H7 (cell line): ENCODE data around the gene OSBPL9. TPM values are rescaled to one million over a fixed set of nuclear protein-coding genes. Genes with fewer than 3 reads are reported as not detected.
"Not testable (repeated sequence)": the region's sequence is repeated elsewhere in the genome, so short reads cannot be mapped to it uniquely, and the experiment has no call there.

Experiments
- DNase-seq: peaks from one replicate; pipeline ENCODE4 v3.0.0; 2012
- H3K27me3 ChIP-seq: 2 replicates; pipeline ENCODE4 v1.6.0; 2011; ENCODE audit warnings: mild to moderate bottlenecking, low read length; ENCODE audit not compliant: control insufficient read depth, insufficient read depth
- H3K36me3 ChIP-seq: replicated peaks from 2 replicates; pipeline ENCODE4 v1.5.1; 2011; ENCODE audit warnings: low read length; ENCODE audit not compliant: control insufficient read depth, insufficient read depth
- H3K4me3 ChIP-seq: 2 replicates; pipeline ENCODE4 v1.5.1; 2011; ENCODE audit warnings: low read depth, mild to moderate bottlenecking, control low read depth, low read length, moderate library complexity; ENCODE audit not compliant: insufficient read depth
- total RNA-seq: library from RNA; depleted of rRNA; stranded (reverse); fragments of >200 nt; shearing (Covaris generic); gene quantifications from 2 replicates; pipeline ENCODE4 v1.2.3, GENCODE V29; 2014

Gene OSBPL9
- total RNA-seq, 1 experiment from 2014 or later, result 87.4 TPM

DNA sequence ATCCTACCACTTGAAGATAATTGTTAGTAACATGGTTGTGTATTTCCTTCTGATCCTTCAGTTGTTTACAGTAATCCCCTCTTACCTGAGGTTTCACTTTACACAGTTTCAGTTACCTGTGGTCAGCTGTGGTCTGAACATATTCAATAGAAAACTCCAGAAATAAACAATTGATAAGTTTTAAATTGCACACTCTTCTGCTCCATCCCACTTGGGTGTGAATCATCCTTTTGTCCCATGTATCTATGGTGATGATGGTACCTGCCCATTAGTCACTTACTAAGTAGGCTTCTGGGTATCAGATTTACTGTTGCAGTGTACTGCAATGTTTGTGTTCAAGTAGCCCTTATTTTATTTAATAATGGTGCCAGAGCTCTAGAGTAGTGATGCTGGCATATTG, 62.5 kb downstream of the OSBPL9 start:
- Histone ChIP-seq H3K36me3 (no peaks in the 10 kb centered on the region), H3K27me3 (no peaks in the 10 kb centered on the region), H3K4me3 (no peak overlapping the region)
- no peak for DNase-seq

DNA sequence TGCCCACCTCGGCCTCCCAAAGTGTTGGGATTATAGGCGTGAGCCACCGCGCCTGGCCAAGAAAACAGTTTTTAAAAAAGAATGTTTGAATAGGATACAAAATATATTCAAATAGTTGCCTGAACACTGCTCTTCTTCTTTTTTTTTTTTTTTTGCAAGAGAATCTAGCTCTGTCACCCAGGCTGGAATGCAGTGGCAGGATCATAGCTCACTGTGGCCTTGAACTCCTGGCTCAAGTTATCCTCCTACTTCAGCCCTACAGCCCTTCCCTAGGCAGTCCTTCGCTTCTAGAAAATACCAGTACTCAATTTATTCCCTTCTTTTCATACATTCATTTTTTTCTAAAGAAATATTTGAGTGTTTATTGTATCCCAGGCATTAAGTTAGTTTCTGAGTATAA, 67.9 kb downstream of the OSBPL9 start:
- no peak for DNase-seq
- Histone ChIP-seq H3K27me3 (no peaks in the 10 kb centered on the region), H3K36me3 (no peaks in the 10 kb centered on the region)

DNA sequence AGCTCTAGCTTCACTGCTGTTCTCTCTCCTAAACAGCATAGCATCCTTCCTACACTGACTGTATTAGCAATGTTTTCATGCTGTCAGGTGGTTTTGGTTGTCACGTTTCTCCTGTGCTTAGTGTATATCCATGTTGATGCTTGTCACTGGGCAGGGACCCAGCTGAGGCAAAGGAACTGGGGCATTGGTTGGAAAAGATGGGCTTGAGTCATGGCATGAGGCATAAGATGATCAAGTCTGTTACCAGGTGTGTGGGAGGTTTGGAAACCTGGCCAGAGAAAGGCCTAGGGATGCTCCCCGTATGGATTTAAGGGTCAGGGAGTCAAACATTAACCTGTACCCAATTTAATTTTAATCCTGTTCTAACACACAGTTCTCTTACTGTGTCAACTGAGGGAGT, 69.6 kb downstream of the OSBPL9 start:
- Histone ChIP-seq H3K27me3 (no peaks in the 10 kb centered on the region), H3K36me3 (no peaks in the 10 kb centered on the region), H3K4me3 (no peak overlapping the region)
- no peak for DNase-seq

More for the DNA sequence above, 67.9 kb downstream of the OSBPL9 start:
- H3K4me3 ChIP-seq, result no peak overlapping the region

DNA sequence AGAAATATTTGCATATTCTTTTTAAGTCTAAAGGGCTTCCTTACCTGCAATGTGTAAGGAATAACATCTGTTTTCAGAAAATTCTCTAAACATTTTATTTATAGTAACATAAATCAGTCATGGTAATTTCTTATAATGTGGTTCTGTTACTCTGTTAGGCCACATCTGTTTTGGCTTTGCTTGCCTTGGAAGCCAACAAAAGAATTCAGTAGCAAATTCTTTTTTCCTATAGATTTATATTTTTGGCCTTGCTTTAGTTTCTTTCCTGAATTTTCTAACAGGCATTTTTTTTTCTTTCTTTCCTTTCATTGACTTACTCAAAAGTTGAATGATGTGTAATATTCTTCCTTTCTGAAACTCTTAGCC, 72.2 kb downstream of the OSBPL9 start:
- no peak overlapping the region for H3K4me3 ChIP-seq
- no peaks in the 10 kb centered on the region for H3K36me3 ChIP-seq
- no peak for DNase-seq
- no peaks in the 10 kb centered on the region for H3K27me3 ChIP-seq

DNA sequence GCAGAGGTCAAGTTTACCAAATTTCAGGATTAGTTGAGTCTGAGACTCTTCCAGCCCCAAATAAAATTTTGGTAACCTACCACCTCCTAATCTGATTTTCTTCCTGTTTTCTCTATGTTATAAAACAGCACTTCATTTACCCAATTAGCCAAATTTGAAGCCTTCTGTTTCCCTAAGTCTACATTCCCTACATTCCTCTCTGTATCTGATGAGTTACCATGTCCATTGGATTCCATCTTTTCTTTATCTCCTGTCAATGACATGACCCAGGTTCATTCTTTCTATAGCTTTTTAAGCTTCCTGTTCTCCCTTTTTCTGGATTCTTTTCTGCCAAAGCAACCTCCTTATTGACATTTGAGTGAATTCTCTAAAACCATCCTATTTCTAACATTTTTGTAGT, 72.8 kb downstream of the OSBPL9 start:
- DNase-seq, result no peak
- H3K36me3 ChIP-seq, result no peaks in the 10 kb centered on the region

DNA sequence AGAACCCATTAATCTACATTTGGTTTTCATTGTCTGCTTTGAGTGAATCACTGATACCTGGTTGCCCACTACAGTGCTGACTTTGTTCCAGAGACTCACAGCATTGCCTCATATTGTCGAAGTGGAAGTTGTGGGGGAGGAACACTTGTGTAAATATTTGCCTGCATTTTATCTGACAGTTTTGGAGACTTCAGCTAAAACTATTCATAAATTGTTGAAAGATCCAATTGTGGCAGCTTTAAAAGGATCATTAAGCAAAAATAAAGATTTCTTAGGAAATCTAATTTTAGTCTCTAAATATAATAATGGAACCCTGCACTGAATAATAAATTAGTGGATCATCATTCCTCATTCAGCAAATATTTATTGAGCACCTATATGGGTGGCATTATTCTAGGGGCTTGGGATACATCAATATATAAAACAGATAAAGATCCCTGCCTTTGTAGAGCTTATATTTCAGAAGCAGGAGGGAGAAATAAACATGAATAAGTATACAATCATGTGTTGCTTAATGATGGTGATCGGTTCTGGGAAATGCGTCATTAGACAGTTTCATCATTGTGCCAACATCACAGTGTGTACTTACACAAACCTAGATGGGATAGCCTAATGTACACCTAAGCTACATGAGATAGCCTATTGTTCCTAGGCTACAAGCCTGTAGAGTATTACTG, 73.5 kb downstream of the OSBPL9 start:
- no peak overlapping the region for H3K4me3 ChIP-seq
- DNase-seq, result no peak
- no peaks in the 10 kb centered on the region for H3K36me3 ChIP-seq
- H3K27me3 ChIP-seq, result no peaks in the 10 kb centered on the region

More for the DNA sequence above, 72.8 kb downstream of the OSBPL9 start:
- Histone ChIP-seq H3K4me3 (no peak overlapping the region), H3K27me3 (no peaks in the 10 kb centered on the region)

DNA sequence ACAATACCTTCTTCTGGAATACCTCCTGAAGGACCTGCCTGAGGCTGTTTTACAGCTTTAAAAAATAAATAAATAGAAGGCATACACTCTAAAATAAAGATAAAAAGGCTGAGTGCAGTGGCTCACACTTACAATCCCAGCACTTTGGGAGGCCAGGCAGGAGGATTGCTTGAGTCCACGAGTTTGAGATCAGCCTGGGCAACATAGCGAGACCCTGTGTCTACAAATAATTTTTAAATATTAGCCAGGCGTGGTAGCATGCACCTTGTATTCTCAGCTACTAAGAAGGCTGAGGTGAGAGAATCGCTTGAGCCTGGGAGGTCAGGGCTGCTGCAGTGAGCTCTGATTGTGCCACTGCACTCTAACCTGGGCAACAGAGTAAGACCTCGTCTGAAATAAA, 75.0 kb downstream of the OSBPL9 start:
- no peak for DNase-seq
- Histone ChIP-seq H3K4me3 (no peak overlapping the region), H3K27me3 (no peaks in the 10 kb centered on the region), H3K36me3 (no peaks in the 10 kb centered on the region)

DNA sequence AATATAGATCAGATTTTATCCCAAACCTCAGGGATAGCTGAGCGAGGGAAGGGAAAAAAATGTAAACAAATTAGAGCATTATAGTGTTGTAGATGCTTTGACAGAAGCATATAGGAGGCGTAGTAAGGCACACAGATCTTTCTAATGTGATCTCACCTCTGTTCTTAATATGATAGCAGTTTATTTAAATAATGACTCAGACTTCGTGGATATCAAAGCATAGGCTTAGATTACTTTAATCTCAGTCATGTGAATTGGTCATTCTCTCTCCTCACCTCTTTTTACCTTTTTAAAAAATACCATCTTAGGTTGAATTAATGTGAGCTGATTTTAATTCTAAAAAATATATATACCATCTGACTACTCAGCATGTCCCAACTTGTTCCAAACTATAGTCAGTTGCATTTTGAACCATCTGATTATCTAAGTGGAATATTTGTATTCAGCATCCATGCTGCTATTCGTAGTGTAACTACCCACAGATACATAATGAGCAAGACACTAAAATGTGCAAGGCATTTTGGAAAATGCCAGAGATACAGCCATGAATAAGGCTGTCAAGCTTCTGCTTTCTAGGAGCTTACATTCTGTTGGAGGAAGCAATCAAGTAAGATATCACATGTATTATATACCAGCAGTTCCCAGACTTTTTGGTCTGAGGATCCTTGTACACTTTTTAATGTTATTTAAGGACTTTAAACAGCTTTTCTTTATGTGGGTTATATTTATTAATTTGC, 76.7 kb downstream of the OSBPL9 start:
- DNase-seq, result no peak
- Histone ChIP-seq H3K36me3 (no peaks in the 10 kb centered on the region), H3K4me3 (no peak overlapping the region), H3K27me3 (no peaks in the 10 kb centered on the region)

DNA sequence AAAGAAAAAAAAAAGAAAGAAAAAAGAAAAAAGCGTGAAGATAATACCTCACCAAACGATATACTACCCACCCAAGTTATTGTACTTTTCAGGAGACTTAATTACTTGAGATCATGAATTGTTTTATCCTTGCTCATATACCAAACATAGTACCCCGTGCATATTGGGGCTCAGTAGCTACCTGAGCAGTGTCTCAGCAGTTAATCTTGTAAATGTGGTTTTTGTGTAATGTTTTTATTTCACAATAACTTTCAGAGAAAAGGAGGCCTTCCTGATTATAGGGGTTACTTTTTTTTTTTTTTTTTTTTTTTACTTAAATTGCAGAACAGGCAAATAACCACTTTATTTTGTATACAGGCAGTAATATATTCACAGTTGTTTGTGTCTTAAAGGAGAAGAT, 80.3 kb downstream of the OSBPL9 start:
- H3K27me3 ChIP-seq, result no peaks in the 10 kb centered on the region
- no peaks in the 10 kb centered on the region for H3K36me3 ChIP-seq
- no peak overlapping the region for H3K4me3 ChIP-seq
- DNase-seq, result no peak

DNA sequence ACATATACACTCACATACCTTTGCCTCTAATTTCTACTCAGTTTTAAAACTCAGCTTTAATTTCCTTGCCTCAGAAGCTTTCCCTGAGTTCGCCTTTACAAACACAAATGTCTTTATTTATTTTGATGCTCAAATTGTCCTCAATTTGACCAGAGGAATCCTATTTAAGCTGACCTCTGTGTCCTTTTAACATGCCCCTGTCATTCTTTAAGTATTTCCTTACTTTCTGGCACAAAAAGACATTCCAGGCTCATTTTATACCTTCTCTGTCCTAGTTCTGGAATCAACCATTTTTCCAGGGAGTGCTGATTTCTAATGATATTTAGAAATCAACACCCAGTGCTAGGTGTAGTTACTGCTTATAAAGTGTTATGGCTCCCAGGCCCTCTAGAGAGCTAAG, 82.5 kb downstream of the OSBPL9 start:
- H3K36me3 ChIP-seq, result no peaks in the 10 kb centered on the region

DNA sequence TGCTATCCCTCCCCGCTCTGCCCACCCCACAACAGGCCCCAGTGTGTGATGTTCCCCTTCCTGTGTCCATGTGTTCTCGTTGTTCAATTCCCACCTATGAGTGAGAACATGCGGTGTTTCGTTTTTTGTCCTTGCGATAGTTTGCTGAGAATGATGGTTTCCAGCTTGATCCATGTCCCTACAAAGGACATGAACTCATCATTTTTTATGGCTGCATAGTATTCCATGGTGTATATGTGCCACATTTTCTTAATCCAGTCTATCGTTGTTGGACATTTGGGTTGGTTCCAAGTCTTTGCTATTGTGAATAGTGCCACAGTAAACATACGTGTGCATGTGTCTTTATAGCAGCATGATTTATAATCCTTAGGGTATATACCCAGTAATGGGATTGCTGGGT, 84.9 kb downstream of the OSBPL9 start:
- not testable (repeated sequence) for H3K36me3 ChIP-seq, DNase-seq, H3K27me3 ChIP-seq, H3K4me3 ChIP-seq

More for the DNA sequence above, 82.5 kb downstream of the OSBPL9 start:
- Histone ChIP-seq H3K27me3 (no peaks in the 10 kb centered on the region), H3K4me3 (no peak overlapping the region)
- DNase-seq, result no peak

DNA sequence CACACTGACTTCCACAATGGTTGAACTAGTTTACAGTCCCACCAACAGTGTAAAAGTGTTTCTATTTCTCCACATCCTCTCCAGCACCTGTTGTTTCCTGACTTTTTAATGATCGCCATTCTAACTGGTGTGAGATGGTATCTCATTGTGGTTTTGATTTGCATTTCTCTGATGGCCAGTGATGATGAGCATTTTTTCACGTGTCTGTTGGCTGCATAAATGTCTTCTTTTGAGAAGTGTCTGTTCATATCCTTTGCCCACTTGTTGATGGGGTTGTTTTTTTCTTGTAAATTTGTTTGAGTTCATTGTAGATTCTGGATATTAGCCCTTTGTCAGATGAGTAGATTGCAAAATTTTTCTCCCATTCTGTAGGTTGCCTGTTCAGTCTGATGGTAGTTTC, 85.3 kb downstream of the OSBPL9 start:
- H3K27me3 ChIP-seq, H3K4me3 ChIP-seq, DNase-seq, H3K36me3 ChIP-seq: not testable (repeated sequence)

DNA sequence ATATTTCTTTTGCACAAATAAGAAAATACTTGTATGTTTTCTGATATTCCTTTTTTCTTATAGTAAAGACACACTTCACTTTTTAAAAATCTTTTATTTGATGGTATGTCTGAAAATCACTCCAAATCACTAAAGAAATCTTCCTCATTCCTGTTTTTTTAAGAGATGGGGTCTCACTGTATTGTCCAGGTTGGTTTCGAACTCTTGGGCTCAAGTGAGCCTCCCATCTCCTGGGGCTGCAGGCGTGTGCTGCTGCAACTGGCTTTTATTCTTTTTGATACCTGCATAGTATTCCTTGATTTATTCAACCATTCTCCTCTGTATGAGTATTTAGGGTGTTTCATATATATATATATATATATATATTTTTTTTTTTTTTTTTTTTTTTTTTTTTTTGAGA, 88.1 kb downstream of the OSBPL9 start:
- DNase-seq, result no peak
- H3K36me3 ChIP-seq, result no peaks in the 10 kb centered on the region
- H3K4me3 ChIP-seq, result no peak overlapping the region
- H3K27me3 ChIP-seq, result no peaks in the 10 kb centered on the region

DNA sequence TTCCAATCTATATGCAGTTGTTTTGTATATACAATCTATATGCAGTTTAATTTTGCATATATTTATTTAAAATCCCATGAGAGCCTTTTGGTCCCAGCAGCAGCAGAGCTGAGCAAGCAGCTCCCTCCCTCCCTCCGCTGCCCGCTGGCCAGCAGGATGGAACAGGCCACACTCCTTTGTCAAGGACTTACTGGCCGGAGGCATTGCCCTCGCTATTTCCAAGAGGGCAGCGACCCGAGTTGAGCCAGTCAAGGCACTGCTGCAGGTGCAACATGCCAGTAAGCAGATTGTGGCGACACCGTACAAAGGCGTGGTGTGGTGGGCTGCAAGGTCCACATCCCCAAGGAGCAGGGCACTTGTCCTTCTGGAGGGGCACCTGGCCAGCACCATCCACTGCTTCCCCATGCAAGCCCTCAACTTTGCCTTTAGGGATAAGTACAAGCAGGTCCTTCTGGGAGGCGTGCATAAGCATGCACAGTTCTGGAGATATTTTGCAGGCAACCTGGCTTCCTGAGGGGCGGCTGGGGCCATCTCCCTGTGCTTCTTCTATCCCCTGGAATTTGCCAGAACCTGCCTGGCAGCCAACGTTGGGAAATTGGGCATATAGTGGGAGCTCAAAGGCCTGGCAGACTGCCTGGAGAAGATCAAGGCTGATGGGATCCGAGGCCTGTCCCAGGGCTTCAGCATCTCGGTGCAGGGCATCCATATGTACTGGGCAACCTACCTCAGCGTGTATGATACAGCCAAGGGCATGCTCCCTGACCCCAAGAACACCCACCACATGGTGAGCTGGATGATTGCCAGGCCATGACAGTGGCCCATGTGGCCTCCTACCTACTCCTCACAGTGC, 92.2 kb downstream of the OSBPL9 start:
- Histone ChIP-seq H3K4me3 (no peak overlapping the region), H3K36me3 (no peaks in the 10 kb centered on the region), H3K27me3 (no peaks in the 10 kb centered on the region)
- DNase-seq, result no peak

DNA sequence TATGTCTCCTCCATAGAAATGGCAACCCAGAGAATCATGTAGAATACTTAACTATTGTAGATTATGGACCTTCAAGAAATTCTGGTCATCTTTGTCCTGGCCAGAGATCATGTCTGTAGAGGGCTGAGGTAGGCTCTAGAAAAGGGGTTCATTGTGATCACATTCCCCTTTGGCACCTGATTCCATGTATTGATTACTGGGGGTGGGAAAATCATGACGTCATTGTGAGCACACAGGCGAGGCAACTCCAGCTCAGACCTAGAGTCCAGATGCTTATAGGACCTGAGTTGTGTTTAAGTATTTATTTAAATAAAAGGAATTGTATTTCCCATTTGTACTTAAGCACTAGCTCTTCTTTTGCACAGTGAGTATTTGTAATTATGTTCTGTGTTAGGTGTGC, 93.1 kb downstream of the OSBPL9 start:
- H3K4me3 ChIP-seq, result no peak overlapping the region
- no peaks in the 10 kb centered on the region for H3K27me3 ChIP-seq
- H3K36me3 ChIP-seq, result no peaks in the 10 kb centered on the region
- no peak for DNase-seq
